HG02852 (cell line): ENCODE results near the gene CAPNS1.

Experiments
- ATAC-seq: cut with Tn5 transposase; IDR thresholded peaks from one replicate; pipeline ENCODE4 v1.9.1; 2021; ENCODE audit warnings: mild to moderate bottlenecking, moderate library complexity; ENCODE audit not compliant: unreplicated experiment

The CAPNS1 gene

DNA sequence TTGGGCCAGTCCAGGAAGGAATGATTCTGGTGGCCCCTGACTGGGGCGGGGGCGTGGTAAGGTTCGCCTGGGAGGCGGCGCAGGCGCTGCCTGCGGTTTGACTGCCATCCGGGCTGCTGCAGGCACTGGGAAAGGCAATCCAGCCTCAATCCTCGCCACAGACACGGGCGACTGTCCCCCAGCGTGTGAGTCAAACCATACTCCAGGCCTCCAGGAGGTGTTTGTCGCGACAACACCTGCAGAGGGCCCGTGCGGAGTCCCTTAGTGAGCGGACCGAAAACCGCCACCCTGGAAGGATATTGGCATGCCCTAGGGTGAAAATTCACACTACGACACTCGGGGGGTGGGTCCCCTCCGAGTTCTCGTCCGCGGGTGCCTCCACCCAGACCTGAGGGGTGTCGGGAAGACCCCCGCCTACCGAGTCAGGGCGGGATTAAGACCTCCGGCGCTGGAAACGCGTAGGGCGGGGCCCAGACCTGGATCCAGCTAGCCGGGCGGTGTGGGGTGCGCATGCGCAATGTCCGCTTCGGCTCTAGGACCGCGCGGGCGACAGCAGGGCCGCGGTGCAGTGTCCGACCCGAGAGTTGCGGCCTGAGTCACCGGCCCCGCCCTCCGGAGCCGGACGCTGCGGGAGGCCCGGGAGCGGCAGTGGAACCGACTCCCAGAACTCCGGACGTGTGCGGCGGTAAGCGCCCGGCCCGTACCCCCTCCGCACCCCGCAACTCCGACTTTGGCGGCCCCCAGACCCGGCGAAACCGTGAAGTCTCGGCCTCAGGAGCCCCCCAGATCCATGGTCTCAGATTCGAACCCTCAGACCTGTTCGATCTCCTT, at the start of gene CAPNS1:
TSS of gene CAPNS1 (plus strand) at position 594 of the 831 bp plus-strand sequence. CDS start 946 bp downstream, outside the sequence.
- peak; percentile 80 for ATAC-seq

DNA sequence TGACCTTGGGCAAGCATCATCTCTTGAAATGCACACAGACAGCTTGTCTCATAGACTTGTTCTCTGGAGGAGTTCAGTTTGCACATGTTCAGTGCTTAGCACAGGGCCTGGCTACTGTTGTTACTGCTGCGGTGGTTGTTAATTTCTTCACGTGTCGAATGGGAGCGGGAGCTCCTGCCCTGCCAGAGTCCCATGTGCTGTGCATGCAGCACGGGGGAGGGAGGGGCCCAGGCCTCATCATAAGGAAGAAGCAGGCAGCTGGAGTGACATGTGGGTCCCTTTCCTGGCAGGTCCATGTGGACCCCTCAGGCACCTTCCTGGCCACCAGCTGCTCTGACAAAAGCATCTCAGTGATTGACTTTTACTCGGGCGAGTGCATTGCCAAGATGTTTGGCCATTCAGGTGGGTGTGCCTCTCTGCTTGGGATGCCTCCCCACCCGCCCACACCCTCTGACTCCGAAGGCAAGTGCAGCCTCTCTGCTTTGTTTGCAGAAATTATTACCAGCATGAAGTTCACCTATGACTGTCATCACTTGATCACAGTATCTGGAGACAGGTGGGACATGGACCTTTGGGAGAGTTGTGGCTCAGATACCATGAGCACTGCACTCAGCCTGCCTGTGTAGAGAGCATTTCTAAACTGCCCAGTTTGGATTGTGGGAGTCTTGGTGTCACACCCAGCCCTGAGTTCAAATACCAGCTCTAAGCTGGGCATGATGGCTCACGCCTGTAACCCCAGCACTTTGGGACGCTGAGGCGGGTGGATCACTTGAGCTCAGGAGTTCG, 48.8 kb upstream of the CAPNS1 start:
- no peak for ATAC-seq

GRCh38 chr19:36092566-36092965, 47.3 kb upstream of the CAPNS1 start:
- no peak for ATAC-seq

DNA sequence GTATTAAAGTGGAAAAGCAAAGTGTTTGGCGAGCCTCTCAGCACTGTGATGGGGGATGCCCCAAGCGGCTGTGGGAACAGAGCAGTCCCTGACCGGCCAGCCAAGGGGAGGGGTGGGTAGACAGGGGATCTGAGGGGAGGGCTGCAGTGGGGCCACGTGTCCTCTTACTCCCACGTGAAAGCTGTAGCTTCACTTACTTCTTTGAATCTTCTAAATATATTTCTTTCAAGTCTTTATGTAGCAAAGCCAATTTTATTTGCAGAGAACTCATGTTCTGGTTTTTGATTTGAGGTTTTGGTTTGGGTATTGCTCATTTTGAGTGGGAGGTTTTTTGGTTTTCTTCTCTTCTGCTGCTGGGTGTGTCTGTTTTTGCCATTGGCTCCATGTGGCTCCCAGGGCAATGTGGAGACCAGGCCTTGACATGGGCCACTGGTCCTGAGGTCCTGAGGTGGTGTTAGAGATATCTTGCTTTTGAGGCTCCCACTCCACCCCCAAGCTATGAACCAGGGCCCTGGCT, 46.7 kb upstream of the CAPNS1 start:
- ATAC-seq, result no peak

DNA sequence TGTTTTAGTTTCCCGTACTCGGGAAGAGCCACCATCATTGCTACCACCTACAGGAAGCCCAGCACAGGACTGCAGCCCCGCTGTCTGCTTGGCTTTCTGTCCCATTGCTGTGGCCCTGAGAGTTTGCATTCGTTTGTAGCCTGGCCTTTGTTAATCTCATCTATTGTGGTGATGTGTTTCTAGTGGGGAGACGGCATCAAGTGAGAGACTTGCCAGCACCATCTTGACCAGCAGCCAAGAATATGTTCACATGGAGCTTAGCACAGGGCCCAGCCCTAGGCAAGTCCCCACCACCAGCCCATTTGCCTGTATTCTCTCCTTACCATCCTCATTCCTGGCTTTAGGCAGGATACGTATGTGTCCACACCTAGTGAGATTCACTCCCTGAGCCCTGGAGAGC, 46.2 kb upstream of the CAPNS1 start:
- ATAC-seq, result no peak

GRCh38 chr19:36097036-36097435, 42.8 kb upstream of the CAPNS1 start:
- ATAC-seq, result no peak

DNA sequence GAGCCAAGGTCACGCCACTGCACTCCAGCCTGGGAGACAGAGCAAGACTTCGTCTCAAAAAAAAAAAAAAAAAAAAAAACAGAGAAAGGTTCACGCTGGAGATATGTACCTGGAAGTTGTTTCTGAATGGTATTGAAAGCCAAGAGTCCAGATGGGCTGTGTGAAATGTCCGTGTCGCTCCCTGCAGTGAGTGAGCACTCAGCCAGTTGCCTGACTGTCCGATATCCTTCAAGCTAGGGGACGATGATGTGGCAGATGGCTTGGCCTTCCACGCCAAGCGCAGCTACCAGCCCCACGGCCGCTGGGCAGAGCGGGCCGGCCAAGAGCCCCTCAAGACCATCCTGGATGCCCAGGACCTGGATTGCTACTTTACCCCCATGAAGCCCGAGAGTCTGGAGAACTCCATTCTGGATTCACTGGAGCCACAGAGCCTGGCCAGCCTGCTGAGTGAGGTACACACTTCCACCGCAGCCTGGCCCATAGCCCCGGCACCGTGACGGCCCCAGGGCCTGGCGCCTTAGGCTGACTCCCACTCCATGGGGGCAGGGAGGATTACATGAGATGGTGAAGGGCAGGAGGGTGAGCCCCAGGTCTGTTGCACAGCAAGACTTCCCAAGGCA, 40.6 kb upstream of the CAPNS1 start:
- ATAC-seq, result no peak

DNA sequence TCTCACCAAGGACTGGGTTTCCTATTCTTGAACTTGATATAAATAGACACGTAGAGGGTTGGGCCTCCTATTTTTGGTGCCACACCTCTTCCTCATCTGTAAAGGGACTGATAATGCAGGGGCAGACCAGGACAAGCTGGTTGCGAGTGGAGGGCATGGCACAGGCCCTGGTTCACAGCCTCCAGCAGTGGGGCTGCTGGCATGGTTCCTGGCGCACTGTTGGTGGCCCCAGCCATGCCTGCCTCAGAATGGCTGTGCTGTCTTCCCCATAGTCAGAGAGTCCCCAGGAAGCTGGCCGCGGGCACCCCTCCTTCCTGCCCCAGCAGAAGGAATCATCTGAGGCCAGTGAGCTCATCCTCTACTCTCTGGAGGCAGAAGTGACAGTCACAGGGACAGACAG, 39.4 kb upstream of the CAPNS1 start:
- ATAC-seq, result no peak

GRCh38 chr19:36101550-36102327, 38.1 kb upstream of the CAPNS1 start:
- ATAC-seq, result no peak

GRCh38 chr19:36103040-36103626, 36.7 kb upstream of the CAPNS1 start:
- ATAC-seq, result no peak

DNA sequence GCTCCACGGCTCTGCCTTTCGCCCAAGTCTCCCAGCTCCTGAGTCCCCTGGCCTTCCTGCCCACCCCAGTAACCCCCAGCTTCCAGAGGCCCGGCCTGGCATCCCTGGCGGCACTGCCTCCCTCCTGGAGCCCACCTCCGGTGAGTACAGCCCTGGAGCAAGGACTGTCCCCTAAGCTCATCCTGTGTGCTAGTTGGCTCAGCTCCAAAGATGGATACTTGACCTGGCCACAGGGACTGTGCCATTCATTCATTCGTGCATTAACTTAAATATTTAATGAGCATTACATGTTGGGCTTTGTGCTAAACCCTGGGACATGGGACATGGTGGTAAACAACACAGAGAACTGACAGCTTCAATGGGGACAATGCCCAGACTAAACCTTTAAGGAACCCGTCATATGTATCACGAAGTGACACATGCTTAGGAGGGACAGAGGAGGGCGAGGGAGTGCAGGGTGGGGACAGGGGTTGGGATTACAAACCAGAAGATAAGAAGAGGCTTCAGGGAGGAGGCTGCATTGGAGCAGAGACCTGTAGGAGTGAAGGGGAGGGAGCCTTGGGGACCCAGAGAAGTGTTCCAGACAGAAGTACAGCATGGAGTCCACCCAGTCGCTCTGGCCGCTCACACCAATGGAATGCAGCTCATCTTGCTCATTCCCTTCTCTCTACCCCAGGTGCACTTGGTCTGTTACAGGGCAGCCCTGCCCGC, 35.9 kb upstream of the CAPNS1 start:
- no peak for ATAC-seq

GRCh38 chr19:36106441-36106840, 33.4 kb upstream of the CAPNS1 start:
- no peak for ATAC-seq

- no peak for ATAC-seq
Measured at GRCh38 chr19:36106991-36107390, 32.9 kb upstream of the CAPNS1 start.

GRCh38 chr19:36108684-36109083, 31.2 kb upstream of the CAPNS1 start:
- no peak for ATAC-seq

- ATAC-seq, result no peak
Measured at GRCh38 chr19:36110487-36111199, 29.2 kb upstream of the CAPNS1 start, which contains the start of gene OVOL3. Gene OVOL3, plus strand, starts transcription at chr19:36111143. Its CDS starts 60 bp downstream, at chr19:36111203.

DNA sequence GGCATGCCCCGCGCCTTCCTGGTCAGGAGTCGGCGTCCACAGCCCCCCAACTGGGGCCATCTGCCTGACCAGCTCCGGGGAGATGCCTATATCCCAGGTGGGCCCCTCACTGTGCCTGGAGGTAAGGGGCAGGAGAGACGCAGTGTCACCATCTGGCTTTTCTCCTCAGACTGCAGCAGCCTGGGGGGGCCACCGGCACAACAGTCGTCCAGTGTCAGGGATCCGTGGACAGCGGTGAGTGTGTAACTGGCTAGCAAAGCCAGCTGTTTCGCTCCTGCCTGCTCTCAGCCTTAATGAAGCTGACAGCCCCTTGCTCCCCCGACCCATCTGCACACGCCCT, 28.7 kb upstream of the CAPNS1 start:
- no peak for ATAC-seq

GRCh38 chr19:36112678-36113077, 27.2 kb upstream of the CAPNS1 start:
- ATAC-seq, result no peak

- no peak for ATAC-seq
Measured at GRCh38 chr19:36113425-36113824, 26.4 kb upstream of the CAPNS1 start.
